HCT116 (cell line): ENCODE data around the gene RNF186. TPM values are rescaled to one million over a fixed set of nuclear protein-coding genes. Genes with fewer than 3 reads are reported as not detected.

Experiments used
- ATAC-seq: fragments of 200-7000 bp; cut with Tn5 transposase; 2 replicates; pipeline ENCODE4 v1.9.1; 2020; ENCODE audit warnings: mild to moderate bottlenecking, moderate library complexity
- BruUV-seq: library from RNA; stranded (reverse); fragments of 400-500 nt; replicated peaks from 2 replicates; lab custom pipeline; 2021; lab: Mats Ljungman, UMichigan
- CTCF ChIA-PET: fragments of 300-600 bp; sonication (Branson Sonifier 250); formaldehyde crosslinking; loops from one replicate; lab custom pipeline; 2021; ENCODE audit warnings: antibody characterized with exemption; lab: Charles Lee
- POLR2A ChIA-PET: fragments of 300-600, 350-600 bp; sonication (Branson Sonifier 250); formaldehyde crosslinking; loops from one replicate; lab custom pipeline; 2021; ENCODE audit warnings: antibody characterized with exemption; lab: Charles Lee
- RAD21 ChIA-PET, 2 experiments: fragments of 300-600 bp; sonication (Branson Sonifier 250); formaldehyde crosslinking; loops; one replicate each; lab custom pipeline; 2023; ENCODE audit warnings: low total read pairs in 2 of 2; ENCODE audit not compliant: uncharacterized antibody in 2 of 2, unreplicated experiment in 2 of 2, low non-redundant PET in 1 of 2; lab: Charles Lee
- DNase-seq: peaks from one replicate; pipeline ENCODE4 v3.0.0-alpha.2; 2010; ENCODE audit warnings: low read depth, low spot score
- H2AFZ ChIP-seq: fragments of 200-600 bp; shearing (Covaris generic), sonication (generic); 2 replicates; pipeline ENCODE4 v1.6.1; 2017; ENCODE audit warnings: low read depth, mixed run types, mixed read lengths, antibody characterized with exemption, low read length; ENCODE audit not compliant: poor library complexity, severe bottlenecking
- H3K27ac ChIP-seq: 2 replicates; pipeline ENCODE4 v1.5.1; 2012; ENCODE audit warnings: low read depth, low read length
- H3K27me3 ChIP-seq: fragments of 200-600 bp; sonication (generic); 2 replicates; pipeline ENCODE4 v1.6.1; 2016; ENCODE audit warnings: mixed run types, low read length, mixed read lengths; ENCODE audit not compliant: insufficient read depth
- H3K36me3 ChIP-seq, 2 experiments: fragments of 200-500 bp in 1 of 2; fragments of 200-600 bp in 1 of 2; sonication (Bioruptor generic) in 1 of 2; sonication (generic) in 1 of 2; 2 replicates each; pipeline versions ENCODE4 v1.5.1 to v1.6.1; 2014 to 2016; ENCODE audit warnings: low read length in 2 of 2, inconsistent platforms in 1 of 2, mixed read lengths in 1 of 2, mixed run types in 1 of 2; ENCODE audit not compliant: insufficient read depth in 2 of 2, control insufficient read depth in 1 of 2
- H3K4me1 ChIP-seq, 2 experiments: fragments of 200-600 bp in 1 of 2; sonication (generic) in 1 of 2; 2 replicates each; pipeline versions ENCODE4 v1.5.1 to v1.6.1; 2012 to 2017; ENCODE audit warnings: low read length in 2 of 2, inconsistent platforms in 1 of 2, mild to moderate bottlenecking in 1 of 2, mixed read lengths in 1 of 2, mixed run types in 1 of 2, moderate library complexity in 1 of 2; ENCODE audit not compliant: insufficient read depth in 2 of 2, control insufficient read depth in 1 of 2
- H3K4me2 ChIP-seq: fragments of 200-600 bp; sonication (generic); 2 replicates; pipeline ENCODE4 v1.6.1; 2017; ENCODE audit warnings: mixed run types, low read length, mixed read lengths
- H3K4me3 ChIP-seq, 2 experiments: fragments of 200-600 bp in 1 of 2; sonication (generic) in 1 of 2; replicated peaks in 1 of 2; 2 replicates each; pipeline ENCODE4 v1.5.1; 2011 to 2016; ENCODE audit warnings: low read length in 2 of 2, control low read depth in 1 of 2, low read depth in 1 of 2, mild to moderate bottlenecking in 1 of 2, mixed read lengths in 1 of 2, mixed run types in 1 of 2
- H3K79me2 ChIP-seq: fragments of 200-600 bp; sonication (generic); 2 replicates; pipeline ENCODE4 v1.6.1; 2017; ENCODE audit warnings: mild to moderate bottlenecking, mixed run types, low read length, moderate library complexity, mixed read lengths; ENCODE audit not compliant: insufficient read depth
- H3K9ac ChIP-seq: fragments of 200-600 bp; sonication (generic); 2 replicates; pipeline ENCODE4 v1.6.1; 2016; ENCODE audit warnings: low read length, mixed read lengths
- H3K9me2 ChIP-seq: fragments of 200-600 bp; sonication (generic), shearing (Covaris generic); 2 replicates; pipeline ENCODE4 v1.6.1; 2017; ENCODE audit warnings: mixed run types, mild to moderate bottlenecking, moderate library complexity; ENCODE audit not compliant: insufficient read depth
- H3K9me3 ChIP-seq, 2 experiments: fragments of 200-500 bp in 1 of 2; fragments of 200-600 bp in 1 of 2; sonication (Bioruptor generic) in 1 of 2; sonication (generic) in 1 of 2; 2 replicates each; pipeline ENCODE4 v1.6.1; 2014 to 2017; ENCODE audit warnings: low read length in 2 of 2, mixed read lengths in 2 of 2, inconsistent platforms in 1 of 2, low read depth in 1 of 2, mild to moderate bottlenecking in 1 of 2, mixed run types in 1 of 2, moderate library complexity in 1 of 2; ENCODE audit not compliant: control insufficient read depth in 1 of 2, insufficient read depth in 1 of 2
- H4K20me1 ChIP-seq: fragments of 200-600 bp; sonication (generic), shearing (Covaris generic); 2 replicates; pipeline ENCODE4 v1.6.1; 2017; ENCODE audit warnings: mixed run types, mild to moderate bottlenecking, moderate library complexity; ENCODE audit not compliant: insufficient read depth
- CTCF ChIP-seq, 3 experiments: fragments of 200-600 bp in 1 of 3; sonication (generic) in 1 of 3; IDR thresholded peaks in 2 of 3; conservative IDR thresholded peaks in 1 of 3; 2 replicates each; pipeline ENCODE4 v1.5.1; 2012 to 2017; ENCODE audit warnings: low read depth in 2 of 3, low read length in 2 of 3, antibody characterized with exemption in 1 of 3, borderline replicate concordance in 1 of 3, control low read depth in 1 of 3, mild to moderate bottlenecking in 1 of 3, mixed read lengths in 1 of 3, mixed run types in 1 of 3, moderate library complexity in 1 of 3; ENCODE audit not compliant: insufficient read depth in 1 of 3
- EGR1 ChIP-seq: IDR thresholded peaks from 2 replicates; pipeline ENCODE4 v1.6.1; 2012; ENCODE audit warnings: low read depth
- ELF1 ChIP-seq: IDR thresholded peaks from 2 replicates; pipeline ENCODE4 v1.6.1; 2012; ENCODE audit warnings: low read depth, borderline replicate concordance
- EZH2 ChIP-seq: fragments of 200-600 bp; sonication (generic); IDR thresholded peaks from 2 replicates; pipeline ENCODE4 v1.6.1; 2017; ENCODE audit warnings: antibody characterized with exemption, mixed run types
- EZH2phosphoT487 ChIP-seq: fragments of 200-600 bp; IDR thresholded peaks from 2 replicates; pipeline ENCODE4 v1.6.1; 2018; ENCODE audit warnings: antibody characterized with exemption, borderline replicate concordance
- FOSL1 ChIP-seq: IDR thresholded peaks from 2 replicates; pipeline ENCODE4 v1.6.1; 2012; ENCODE audit warnings: low read depth
- JUND ChIP-seq: IDR thresholded peaks from 2 replicates; pipeline ENCODE4 v1.6.1; 2012
- POLR2A ChIP-seq: IDR thresholded peaks from 2 replicates; pipeline ENCODE4 v1.7.0; 2011; ENCODE audit warnings: borderline replicate concordance; ENCODE audit not compliant: insufficient read depth, insufficient read length; ENCODE audit errors: extremely low read depth
- POLR2AphosphoS5 ChIP-seq: IDR thresholded peaks from 2 replicates; pipeline ENCODE4 v1.6.1; 2011; ENCODE audit warnings: mild to moderate bottlenecking, low read depth, low read length, moderate library complexity
- RAD21 ChIP-seq: IDR thresholded peaks from 2 replicates; pipeline ENCODE4 v1.6.1; 2012; ENCODE audit warnings: low read depth, mild to moderate bottlenecking
- SP1 ChIP-seq: IDR thresholded peaks from 2 replicates; pipeline ENCODE4 v1.6.1; 2012; ENCODE audit warnings: low read depth
- TCF7L2 ChIP-seq: IDR thresholded peaks from 2 replicates; pipeline ENCODE4 v1.7.0; 2011; ENCODE audit warnings: borderline replicate concordance, inconsistent platforms; ENCODE audit not compliant: insufficient read depth, insufficient read length; ENCODE audit errors: extremely low read depth
- YY1 ChIP-seq: IDR thresholded peaks from 2 replicates; pipeline ENCODE4 v1.6.1; 2011; ENCODE audit warnings: low read length, low read depth, moderate library complexity, mild to moderate bottlenecking; ENCODE audit not compliant: insufficient replicate concordance; ENCODE audit errors: extremely low read depth
- ZFX ChIP-seq: fragments of 450-650 bp; IDR thresholded peaks from 2 replicates; pipeline ENCODE4 v1.6.1; 2017
- ZNF274 ChIP-seq: fragments of 200-500 bp; sonication (Bioruptor generic); IDR thresholded peaks from 2 replicates; pipeline ENCODE4 v1.6.1; 2014; ENCODE audit warnings: mild to moderate bottlenecking, low read depth, low read length, inconsistent platforms
- intact Hi-C: fragments of 100-400 bp; cut with micrococcal nuclease; formaldehyde crosslinking; loops from 2 replicates; pipeline ENCODE4 v1.10.0; 2022
- total RNA-seq: library from RNA; stranded (reverse); gene quantifications from one replicate; pipeline ENCODE4 v1.2.1, GENCODE V29; 2021; ENCODE audit not compliant: unreplicated experiment
- TF ChIP-seq, protein P1 (sequence below): IDR thresholded peaks from 2 replicates; pipeline ENCODE4 v1.6.1; 2011; ENCODE audit warnings: mild to moderate bottlenecking, low read length, moderate library complexity; ENCODE audit not compliant: insufficient replicate concordance; ENCODE audit errors: extremely low read depth
- TF ChIP-seq, protein P2 (sequence below): IDR thresholded peaks from 2 replicates; pipeline ENCODE4 v1.6.1; 2012

RNF186 gene
- total RNA-seq, 1 experiment from 2014 or later = not detected

- TF ChIP-seq CTCF (IDR thresholded peaks at IDR 0.05 in 2 of 3, conservative IDR thresholded peaks at IDR 0.05 in 1 of 3; ENCODE audit: borderline replicate concordance in 1 of 3, insufficient read depth in 1 of 3, low read depth in 2 of 3, low read length in 2 of 3) (no peak), POLR2AphosphoS5 (no peak), EGR1 (no peak)
- H3K79me2 ChIP-seq = no peaks in the 10 kb centered on the region
- DNase-seq (no peak), ATAC-seq (no peak)
- ChIA-PET RAD21 (no interaction called here), POLR2A (no interaction called here), CTCF (no interaction called here)
- no peak overlapping the region for H3K9ac ChIP-seq
- no peak overlapping the region for H3K4me2 ChIP-seq
- H4K20me1 ChIP-seq = no peaks in the 10 kb centered on the region
- H3K4me1 ChIP-seq = no peaks in the 10 kb centered on the region; a peak in 1 of 4 replicates
- intact Hi-C loops = no loop called here
- no peaks in the 10 kb centered on the region for H3K9me2 ChIP-seq
- no peaks in the 10 kb centered on the region for H3K27me3 ChIP-seq
- H3K36me3 ChIP-seq = no peaks in the 10 kb centered on the region
- no peak overlapping the region for H2AFZ ChIP-seq
- no peak overlapping the region for H3K27ac ChIP-seq
- no peaks in the 10 kb centered on the region for H3K9me3 ChIP-seq
- BruUV-seq = no TSS peak
- no peak overlapping the region for H3K4me3 ChIP-seq
Observed at GRCh38 chr1:19773485-19773884, 41.6 kb downstream of the RNF186 start.

DNA sequence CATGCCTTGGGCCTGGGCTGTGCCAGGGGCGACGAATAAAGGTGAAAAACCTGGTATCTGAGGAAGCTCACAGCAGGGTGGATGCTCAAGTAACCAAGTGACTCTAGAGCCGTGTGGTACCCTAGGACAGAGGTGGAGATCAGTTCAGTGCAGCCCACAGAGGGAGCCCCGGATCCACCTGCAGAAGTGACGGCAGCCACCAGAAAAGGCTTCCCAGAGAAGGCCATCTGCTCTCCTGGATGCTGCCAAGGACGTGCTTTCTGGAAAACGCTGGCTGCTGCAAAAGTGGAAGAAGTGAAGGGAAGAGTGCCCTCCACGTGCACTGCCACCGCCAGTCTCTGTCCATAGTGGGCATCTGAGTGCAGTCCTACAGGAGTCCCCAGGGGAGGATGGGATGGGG is 43.0 kb downstream of the RNF186 start:
- no peak for ATAC-seq
- no peaks in the 10 kb centered on the region for H3K79me2 ChIP-seq
- no peak overlapping the region for H3K9ac ChIP-seq
- CTCF ChIA-PET = no interaction called here
- H3K4me2 ChIP-seq = no peak overlapping the region
- no peaks in the 10 kb centered on the region for H4K20me1 ChIP-seq
- no peak overlapping the region for H2AFZ ChIP-seq
- no peaks in the 10 kb centered on the region; a peak in 1 of 4 replicates for H3K4me1 ChIP-seq
- BruUV-seq = no TSS peak
- no peak for DNase-seq
- H3K9me2 ChIP-seq = no peaks in the 10 kb centered on the region
- H3K27me3 ChIP-seq = no peaks in the 10 kb centered on the region
- no peaks in the 10 kb centered on the region for H3K9me3 ChIP-seq
- no peaks in the 10 kb centered on the region for H3K36me3 ChIP-seq
- H3K4me3 ChIP-seq = no peak overlapping the region
- H3K27ac ChIP-seq = no peak overlapping the region
- intact Hi-C loops = no loop called here
- TF ChIP-seq EGR1 (no peak), ELF1 (no peak), EZH2phosphoT487 (no peak), ZFX (no peak), POLR2A (no peak), YY1 (no peak), SP1 (no peak), JUND (no peak), POLR2AphosphoS5 (no peak), TCF7L2 (no peak), FOSL1 (no peak), EZH2 (no peak), RAD21 (no peak), ZNF274 (no peak)
- TF ChIP-seq, protein P1, sequence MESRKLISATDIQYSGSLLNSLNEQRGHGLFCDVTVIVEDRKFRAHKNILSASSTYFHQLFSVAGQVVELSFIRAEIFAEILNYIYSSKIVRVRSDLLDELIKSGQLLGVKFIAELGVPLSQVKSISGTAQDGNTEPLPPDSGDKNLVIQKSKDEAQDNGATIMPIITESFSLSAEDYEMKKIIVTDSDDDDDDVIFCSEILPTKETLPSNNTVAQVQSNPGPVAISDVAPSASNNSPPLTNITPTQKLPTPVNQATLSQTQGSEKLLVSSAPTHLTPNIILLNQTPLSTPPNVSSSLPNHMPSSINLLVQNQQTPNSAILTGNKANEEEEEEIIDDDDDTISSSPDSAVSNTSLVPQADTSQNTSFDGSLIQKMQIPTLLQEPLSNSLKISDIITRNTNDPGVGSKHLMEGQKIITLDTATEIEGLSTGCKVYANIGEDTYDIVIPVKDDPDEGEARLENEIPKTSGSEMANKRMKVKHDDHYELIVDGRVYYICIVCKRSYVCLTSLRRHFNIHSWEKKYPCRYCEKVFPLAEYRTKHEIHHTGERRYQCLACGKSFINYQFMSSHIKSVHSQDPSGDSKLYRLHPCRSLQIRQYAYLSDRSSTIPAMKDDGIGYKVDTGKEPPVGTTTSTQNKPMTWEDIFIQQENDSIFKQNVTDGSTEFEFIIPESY = no peak
- TF ChIP-seq, protein P2, sequence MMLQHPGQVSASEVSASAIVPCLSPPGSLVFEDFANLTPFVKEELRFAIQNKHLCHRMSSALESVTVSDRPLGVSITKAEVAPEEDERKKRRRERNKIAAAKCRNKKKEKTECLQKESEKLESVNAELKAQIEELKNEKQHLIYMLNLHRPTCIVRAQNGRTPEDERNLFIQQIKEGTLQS = no peak
- POLR2A ChIA-PET = no interaction called here
- RAD21 ChIA-PET = no interaction called here
